Activated CD4-positive, alpha-beta T cell treated with anti-CD3 and anti-CD28 coated beads, Interleukin-2, amount 50 U/mL, for 4 hours (primary cell): Measurements from ENCODE around the gene CYP11A1.

Experiments used
- DNase-seq, 2 experiments: peaks; one replicate each; pipeline ENCODE4 v3.0.0-alpha.2; 2020

Gene CYP11A1

DNA sequence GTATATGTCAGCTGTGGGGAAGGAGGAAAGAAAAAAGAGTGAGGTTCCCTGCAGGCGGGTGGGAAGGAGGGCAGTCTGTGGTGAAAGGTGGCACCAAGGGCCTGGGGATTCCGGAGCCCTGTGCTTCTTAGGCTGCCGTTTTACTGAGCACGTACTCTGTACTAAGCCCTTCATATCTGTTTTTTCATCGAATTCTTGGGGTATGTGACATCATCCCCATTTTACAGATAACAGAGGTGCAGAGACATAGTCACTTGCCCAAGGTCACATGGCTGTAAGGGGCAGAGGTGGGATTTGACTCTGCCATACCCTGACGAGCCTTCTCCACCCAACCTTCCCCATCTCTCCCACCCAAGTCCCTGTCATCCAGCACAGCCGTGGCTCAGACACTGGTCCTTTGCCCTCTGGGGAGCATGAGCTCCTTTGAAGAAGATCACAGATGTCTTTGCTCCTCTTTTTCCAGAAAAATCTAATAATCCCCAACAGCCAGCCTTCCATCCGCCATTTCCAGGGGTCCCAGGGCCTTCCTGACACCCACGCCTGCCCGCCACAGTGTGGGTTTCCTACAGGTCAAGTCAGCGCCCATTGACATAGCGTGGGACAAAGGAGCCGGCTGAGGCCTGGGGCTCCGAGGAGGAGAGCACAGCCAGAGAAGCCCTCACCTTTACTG, 24.2 kb downstream of the CYP11A1 start:
- DNase-seq: no peak

DNA sequence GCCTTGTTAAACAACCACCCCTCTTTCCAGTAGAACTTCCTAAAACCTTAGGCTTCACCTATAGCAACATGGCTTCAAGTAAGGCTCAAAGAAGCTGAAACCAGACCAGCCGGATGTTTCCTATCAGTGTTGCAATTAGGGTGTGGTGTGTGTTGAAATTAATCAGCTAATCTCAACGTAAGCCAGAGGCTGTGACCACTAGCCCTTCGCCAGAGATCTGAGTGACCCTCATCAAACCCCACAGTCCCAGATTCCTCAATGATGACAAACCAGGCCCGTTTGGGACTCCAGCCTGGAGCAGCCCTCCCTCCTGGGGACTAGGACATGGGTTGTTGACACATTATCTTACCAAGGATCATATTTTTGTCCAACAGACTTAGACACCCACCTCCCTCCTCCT, 27.3 kb downstream of the CYP11A1 start:
- no peak for DNase-seq

DNA sequence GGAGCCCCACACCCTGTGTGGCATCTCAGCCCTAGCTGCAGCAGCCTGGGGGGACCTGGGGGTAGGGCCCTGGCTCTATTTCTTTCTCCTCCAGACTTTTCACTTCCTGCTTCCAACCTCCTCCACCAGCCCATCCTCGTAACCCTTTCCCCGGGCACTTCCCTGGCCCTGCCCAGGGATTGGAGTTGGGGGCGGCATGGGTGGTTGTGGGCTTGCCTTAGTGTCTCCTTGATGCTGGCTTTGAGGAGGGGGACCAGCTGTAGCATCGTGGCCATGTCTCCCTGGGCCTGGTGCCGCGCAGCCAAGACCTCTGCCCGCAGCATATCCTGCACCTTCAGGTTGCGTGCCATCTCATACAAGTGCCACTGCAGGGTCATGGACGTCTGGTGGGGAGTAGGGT, 28.1 kb downstream of the CYP11A1 start:
- DNase-seq: no peak

DNA sequence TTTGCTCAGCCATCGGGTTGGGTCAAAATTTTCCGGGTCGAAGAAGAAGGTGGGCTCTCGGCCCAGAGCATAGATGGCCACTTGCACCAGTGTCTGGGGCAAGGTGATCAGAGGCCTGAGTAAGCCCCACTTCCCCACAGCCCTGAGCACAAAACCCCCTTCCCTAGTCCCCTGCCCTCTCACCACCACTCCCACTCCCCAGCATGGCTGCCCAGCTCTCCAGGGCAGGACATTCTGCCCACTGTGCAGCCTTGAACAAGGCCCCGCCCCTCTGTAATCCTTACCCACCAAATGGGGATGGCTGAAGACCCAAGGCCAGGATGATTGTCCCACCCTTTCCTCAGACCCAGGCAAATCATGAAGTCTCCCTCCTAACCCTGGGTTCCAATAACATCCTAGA, 28.8 kb downstream of the CYP11A1 start:
- no peak for DNase-seq

DNA sequence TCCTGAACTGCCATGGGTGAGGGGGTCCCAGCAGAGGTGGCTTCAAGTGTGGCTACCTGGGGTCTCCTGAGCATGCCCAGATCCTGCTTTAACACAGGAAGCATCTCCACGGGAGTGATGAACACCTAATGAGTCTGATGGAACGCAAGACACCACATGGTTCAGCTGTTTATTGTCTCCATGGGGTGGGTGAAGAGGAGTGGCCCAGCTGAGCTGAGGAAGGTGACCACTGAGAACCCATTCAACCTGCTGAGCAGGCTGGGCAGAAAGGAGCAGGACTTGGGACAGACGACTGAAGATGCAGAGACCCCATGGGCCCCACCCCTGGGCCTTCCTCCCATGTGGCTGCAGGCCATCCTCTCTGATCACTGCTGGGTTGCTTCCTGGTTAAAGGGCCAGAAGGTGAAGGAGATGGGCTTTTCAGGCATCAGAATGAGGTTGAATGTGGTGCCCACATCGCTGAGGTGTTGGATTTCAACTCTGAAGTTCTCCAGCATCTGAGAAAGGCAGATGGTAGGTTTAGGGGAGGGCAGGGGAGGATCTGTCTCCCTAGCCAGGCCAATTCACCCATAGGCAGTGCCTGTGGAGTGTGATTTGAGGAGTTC, 29.7 kb downstream of the CYP11A1 start:
- no peak for DNase-seq

DNA sequence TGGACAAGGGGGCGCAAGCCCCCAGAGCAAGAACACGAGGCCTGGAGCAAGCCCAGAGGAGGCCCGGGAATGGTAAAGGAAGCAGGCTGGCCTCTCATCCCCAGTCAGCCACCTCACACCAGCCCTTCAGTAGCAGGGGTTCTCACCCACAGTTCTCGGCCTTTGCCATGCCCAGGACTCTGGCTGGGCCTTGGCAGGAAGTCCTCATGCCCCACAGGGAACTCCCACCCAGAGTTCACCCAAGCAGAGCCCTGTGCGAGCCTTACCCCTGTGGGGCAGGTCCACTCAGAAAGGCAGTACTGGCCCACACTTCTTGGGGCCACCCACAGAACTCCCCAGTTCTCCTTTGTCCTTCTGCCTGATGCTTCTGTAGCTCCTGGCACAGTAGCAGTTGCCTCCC, 30.3 kb downstream of the CYP11A1 start:
- DNase-seq: no peak

DNA sequence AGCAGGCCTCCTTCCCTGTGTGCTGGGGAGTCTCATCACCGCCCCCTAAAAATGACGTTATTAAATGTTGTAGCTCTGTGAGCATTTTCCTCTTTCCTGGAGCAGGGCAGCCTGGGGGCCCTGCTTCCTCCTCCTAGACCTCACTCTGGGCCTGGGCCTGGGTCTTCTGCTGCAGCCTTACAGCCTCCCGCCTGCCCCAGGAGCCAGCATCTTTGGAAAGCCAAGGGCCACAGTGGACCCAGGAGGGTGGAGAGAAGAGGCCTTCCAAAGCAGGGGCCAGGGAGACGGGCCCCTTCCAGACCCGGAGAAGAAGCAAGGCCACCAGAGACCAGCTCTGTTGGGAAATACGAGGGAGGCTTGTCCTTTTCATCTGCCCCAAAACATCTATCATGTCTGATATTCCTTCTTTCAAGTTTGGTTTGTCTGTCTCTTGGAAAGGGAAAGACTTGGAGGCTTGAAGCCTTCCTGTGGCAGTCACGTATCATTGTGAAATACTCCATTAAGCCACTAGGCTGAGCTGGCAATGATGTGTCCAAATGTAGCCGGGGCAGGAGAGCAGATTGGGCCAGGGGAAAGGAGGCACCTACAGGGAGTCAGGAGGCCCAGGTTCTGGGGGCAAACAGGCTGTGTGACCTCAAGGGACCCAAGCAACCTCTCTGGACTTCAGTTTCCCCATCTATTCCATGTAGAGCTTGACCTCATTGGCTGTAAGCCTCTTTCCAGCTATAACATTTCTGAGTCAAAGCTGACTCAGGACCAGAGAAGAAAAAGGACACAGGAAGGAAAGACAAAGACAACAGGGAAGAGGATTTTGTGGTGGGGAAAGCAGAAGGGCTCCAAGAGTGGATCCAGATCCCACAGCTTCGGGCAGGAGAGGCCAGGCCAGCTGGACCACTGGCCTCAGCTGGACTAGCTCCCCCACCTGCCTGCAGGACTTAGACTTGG, 31.1 kb downstream of the CYP11A1 start:
- no peak for DNase-seq

DNA sequence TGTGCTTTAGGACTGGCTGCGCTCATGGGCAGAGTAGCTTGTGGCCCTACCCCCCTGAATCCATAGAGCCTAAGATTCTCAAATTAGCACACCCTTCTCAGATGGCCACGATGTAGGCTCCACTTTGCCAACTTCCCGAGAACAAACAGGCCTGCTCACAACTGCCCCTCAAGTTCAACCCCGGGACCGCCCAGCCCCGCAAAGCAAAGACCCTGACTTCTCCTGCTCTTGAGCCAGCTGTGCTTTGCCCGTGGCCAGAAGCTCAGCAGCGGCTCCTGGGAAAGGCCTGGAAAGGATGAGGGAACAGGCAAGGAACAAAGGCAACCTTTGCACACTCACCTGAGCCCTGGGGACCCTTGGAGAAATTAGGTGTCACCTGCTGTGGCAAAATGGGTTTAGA, 32.0 kb downstream of the CYP11A1 start:
- no peak for DNase-seq

DNA sequence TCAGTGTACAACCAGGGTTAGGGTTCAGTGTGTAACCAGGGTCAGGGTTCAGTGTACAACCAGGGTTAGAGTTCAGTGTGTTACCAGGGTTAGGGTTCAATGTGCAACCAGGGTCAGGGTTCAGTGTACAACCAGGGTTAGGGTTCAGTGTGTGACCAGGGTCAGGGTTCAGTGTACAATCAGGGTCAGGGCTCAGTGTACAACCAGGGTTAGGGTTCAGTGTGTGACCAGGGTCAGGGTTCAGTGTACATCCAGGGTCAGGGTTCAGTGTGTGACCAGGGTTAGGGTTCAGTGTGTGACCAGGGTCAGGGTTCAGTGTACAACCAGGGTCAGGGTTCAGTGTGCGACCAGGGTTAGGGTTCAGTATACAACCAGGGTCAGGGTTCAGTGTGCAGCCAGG, 33.3 kb downstream of the CYP11A1 start:
- DNase-seq: no peak

DNA sequence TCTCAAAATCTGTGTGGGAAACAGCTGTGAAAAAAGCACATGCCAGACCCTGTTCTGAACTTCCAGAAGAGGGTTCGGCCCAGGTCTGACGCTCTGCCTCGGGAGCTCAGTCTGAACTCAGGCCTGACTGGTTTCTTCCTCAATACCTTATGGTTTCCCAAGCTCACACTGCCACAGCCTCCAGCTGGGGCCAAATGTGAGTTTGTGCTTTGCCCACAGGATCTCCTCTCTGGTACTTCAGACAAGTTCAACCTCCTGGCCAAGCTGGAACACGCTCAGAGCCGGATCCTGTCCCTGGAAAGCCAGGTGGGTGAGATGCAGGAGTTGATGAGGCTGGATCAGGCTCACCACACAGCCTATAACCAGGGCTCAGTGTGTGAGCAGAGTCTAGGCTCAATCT, 33.8 kb downstream of the CYP11A1 start:
- no peak for DNase-seq

DNA sequence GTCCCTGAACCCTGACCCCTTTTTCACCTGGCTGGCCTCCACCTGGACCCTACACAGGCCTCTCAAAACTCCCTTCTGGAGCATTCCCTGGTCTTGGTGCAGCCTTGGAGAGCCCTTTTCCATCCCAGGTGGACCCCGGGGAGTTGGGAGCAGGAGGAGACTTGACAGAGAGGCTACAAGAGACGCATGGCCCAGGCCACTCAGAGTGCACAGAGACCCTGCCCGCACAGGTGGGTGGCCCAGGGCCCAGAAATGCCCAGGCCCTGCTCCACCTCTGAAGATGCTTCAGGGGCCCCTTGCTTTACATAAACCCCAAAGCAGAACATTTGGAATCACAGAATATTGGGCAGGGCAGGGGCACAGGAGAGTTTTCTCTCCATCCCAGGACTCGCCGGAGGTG, 34.4 kb downstream of the CYP11A1 start:
- no peak for DNase-seq

DNA sequence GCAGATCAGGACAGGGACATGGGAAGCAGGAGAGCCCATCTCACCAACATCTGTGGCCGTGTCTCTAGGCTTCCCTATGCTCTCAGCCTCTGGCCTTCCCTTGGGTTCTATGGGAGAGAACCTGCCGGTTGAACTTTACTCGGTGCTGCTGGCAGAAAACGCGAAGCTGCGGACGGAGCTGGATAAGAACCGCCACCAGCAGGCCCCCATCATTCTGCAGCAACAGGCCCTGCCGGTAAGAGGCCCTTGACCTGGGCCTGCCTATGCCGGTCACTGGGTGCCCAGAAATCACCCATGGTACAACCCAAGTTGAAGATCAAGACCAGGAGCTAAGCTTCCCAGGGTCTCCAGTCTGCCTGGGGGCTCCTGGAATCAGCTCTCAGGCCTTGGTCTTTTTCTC, 34.8 kb downstream of the CYP11A1 start:
- DNase-seq: no peak

DNA sequence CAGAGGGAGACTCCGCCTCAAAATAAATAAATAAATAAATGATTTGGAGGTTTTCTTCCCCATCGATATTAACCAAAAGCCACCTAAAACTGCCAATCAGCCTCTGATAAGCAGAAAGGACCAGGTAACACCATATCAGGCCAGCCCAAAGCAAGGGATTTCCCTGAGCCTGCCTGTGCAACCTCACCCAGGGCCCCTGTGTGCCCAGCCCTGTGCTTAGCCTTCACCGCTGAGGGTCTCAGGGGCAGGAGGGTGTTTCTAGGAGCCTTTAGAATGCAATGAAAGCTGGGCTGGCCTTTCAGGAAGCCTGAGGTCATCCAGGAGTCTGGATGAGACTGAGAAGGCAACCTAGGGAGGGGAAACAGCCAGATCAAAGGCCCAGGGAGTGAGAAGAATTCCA, 35.4 kb downstream of the CYP11A1 start:
- no peak for DNase-seq

DNA sequence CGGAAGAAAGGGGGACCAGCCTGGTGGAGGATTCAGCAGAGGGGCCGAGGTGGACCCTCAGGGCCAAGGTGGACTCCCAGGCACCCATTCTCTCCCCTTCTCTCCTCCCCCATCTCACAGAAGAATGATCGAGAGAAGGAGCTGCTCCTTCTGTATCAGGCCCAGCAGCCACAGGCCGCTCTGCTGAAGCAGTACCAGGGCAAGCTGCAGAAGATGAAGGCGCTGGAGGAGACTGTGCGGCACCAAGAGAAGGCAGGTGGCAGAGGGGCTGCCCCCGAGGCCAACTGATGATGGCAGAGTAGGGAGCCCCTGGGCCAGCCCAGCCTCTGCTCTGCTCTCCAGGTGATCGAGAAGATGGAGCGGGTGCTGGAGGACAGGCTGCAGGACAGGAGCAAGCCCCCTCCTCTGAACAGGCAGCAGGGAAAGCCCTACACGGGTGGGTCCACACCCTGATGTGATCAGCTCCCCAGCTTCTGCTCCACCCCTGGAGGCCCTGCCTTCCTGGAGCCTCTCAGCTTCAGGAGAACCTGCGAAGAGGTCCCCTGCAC, 36.5 kb downstream of the CYP11A1 start:
- no peak for DNase-seq

DNA sequence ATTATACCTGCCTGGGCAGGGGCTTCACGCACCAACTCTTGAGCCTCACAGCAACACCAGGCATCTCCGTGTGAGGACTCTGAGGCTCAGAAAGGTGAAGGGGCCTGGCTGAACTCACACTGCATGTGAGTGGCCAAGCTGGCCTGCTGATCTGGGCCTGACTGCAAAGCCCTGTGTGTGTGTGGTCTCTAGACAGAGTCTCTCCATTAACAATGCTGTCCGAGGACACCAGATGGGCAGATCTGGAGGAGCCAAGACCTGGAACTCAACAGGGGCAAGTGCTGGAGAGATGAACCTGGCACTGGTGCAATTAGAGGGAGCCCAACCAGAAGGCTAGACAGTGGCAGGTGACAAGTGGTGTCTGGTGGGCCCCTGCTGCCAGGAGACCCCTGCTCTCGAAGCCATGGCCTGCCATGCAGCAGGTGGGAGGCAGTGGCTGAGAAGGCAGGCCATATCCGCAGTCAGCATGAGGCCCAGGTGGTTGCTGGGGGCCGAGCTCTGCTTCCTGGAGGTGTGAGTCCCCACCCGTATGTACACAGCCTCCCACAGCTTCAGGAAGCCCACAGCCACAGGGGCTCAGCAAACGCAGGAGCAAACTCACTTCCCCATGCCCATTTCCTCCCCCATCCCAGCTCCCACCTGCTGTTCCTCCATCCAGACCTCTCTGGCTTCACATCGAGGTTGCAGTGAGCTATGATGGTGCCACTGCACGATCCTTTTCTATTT, 39.0 kb downstream of the CYP11A1 start:
- no peak for DNase-seq

DNA sequence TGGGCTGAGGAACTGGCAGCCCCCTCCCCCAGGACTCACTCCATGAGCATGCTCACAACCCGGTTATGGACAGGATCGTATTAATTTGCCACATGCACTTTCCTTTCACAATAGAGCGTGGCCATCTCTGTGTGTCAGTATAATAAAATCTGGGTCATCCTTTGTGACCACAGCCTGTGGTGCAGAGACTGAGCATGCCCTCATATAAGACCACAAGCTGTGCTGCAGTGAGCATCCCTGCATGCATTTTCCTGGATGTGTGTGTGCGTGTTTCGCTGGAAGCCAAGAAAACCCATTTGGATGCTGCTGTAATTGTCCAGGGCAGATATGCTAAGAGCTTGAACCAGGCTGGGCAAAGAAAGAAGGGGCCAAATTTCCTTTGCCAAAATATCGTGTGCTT, 39.7 kb downstream of the CYP11A1 start:
- DNase-seq: no peak

DNA sequence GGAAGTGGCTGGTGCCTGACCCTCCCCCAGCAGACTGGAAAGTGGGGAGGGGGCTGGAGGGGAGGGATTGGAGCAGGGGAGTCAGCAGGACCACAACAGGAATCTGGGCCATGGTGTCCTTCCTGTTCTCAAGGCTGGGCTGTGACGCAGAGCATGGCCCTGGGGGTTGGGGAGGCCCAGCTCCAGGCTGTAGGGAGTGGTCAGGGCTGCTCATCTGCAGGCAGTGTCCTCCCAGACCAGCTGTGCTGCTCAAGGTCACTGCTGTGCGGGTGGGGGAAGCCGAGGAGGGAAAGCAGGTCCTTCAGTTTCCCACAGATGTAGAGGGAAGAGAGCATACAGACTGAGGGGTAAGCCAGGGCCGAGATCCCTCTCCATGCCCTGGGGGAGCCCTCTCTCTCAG, 40.7 kb downstream of the CYP11A1 start:
- DNase-seq: no peak

DNA sequence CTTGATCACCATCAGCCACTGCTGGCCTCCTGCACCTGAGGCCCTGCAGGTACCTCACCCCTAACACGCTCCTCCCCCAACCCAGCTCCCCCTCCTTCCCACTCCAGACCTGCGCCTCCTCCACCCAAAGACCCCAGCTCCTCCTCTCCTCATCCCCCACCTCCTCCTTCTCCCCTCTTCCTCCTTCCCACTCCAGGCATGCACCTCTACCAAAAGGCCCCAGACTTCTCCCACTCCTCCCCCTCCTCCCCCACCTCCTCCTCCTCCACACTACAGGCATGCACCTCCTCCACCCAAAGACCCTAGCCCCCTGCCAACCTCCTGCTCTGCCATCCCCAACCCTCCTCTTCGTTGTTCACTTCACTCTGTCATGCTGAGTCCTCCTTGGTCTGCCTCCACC, 42.7 kb downstream of the CYP11A1 start:
- no peak for DNase-seq

DNA sequence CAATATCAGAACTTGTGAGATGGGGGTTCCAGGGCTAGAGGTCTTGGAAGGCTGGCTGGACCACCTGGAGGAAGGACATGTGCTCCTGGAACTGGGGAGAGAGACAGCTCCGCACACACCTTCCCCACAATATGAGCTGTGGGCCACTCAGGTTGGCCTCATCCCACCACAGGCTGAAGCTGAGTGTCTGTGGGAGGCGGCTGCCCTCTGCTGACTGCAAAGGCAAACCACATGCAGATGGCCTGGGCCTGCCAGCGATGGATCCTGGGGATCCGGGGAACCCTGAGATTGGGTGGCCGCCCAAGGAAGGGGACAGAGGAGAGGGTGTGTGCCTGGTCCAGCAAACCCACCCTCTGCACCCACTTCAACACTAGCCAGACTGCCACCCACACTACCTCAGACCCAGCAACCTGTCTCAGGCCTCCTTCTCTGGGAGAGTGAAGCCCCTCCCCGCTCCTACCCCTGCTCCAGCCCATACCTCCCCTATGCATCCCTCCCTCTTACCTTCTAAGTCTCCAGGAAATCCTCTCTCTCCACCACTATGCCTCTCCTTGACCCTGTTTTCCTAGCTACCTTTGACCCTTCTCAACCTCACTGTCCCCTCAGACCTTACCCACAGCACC, 44.8 kb downstream of the CYP11A1 start:
- DNase-seq: peak; percentile 43 to 50

DNA sequence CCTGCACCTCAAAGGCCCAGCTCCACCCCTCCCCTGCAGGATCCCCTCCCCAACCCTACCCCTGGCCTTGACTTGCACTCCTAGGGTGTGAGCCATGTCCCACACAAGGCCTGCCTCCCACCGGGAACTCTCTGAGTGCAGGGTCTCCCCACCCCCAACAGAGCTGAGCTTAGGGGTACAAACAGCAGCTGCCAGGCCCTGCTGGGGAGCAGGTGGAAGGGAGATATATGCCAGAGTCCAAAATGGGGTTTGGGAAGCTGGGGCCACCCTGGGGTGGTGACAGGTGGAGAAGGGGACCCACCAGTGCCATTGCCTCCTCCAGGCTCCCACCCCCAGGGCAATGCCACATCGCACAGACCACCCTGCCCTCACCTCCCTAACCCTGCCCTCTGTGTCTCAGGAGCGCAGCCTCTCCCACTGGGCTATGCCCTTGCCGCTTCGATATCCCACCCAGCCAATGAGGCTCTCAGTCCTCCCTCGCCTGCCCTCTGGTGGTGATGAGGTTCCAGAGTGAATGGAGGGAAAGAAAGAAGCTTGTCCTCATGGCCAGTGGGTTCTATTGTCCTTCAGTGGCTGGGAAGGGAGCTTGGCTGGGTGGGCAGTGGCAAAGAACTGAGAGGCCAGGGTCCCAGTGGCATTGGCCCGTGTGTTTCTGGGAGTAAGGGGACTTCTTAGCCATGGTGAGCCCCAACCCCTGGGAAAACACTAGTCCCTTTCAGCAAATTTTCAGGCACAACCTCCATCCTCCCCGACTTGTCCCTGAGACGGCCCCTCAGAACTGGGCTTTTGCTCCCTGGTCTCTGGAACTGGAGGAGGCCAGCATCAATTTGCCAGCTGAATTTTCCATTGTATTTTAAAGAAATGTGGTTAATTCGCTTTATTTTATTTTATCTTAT, 46.8 kb downstream of the CYP11A1 start:
- no peak for DNase-seq

DNA sequence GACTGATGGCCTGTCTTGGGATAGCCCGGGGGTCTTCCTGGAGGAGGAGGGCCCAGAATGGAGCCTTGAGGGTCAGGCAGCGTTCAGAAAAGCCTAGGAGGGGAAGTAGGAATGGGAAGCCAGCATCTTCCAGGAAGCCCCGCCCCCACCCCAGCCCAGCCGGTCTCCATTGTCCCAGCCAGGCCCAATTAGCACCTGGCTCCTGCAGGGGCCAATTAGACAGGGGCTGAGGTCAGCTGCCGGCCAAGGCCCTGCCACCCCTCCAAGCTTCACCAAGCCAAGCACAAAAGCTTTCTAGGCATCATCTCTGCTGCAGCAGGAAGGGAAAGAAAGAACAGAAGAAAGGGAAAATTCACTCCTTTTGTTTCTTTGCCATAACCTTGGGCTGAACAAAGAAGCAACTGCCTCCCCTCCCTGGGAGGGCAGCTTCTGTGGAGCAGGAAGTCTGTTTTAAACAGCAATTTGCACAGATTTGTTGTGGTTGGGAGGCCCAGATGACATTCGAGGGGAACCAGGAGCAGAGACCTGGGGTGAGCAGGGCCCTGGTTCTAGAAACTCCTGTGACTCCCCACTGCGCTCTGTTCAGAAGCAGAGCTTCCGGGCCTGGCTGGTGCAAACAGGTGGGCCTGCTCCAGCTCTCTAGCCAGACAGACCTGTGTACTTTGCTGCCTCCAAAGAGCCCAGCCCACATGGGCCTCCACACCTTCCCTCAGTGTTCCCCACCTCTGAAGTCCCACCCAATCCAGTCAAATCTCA, 47.7 kb downstream of the CYP11A1 start:
- DNase-seq: no peak
